ENCODE measurements around the gene LRRC4C.
"Not testable (repeated sequence)": the region's sequence is repeated elsewhere in the genome, so short reads cannot be mapped to it uniquely, and the experiment has no call there.

LRRC4C gene

GRCh38 chr11:41010361-41011050 lies 448.9 kb downstream of the LRRC4C start:
- DNase-seq = no peak

- no peak for DNase-seq
Observed at GRCh38 chr11:41005986-41006385, 453.5 kb downstream of the LRRC4C start.

GRCh38 chr11:41003339-41004282 lies 455.8 kb downstream of the LRRC4C start:
- DNase-seq = no peak

- DNase-seq = no peak
Observed at GRCh38 chr11:40998920-40999319, 460.5 kb downstream of the LRRC4C start.

- DNase-seq = no peak
Observed at GRCh38 chr11:40987776-40988435, 471.5 kb downstream of the LRRC4C start.

- DNase-seq = no peak
Observed at GRCh38 chr11:40986320-40986719, 473.1 kb downstream of the LRRC4C start.

- DNase-seq = no peak
Observed at GRCh38 chr11:40975076-40975475, 484.4 kb downstream of the LRRC4C start.

GRCh38 chr11:40974186-40974795 lies 485.2 kb downstream of the LRRC4C start:
- DNase-seq = no peak

- DNase-seq = no peak
Observed at GRCh38 chr11:40958707-40959106, 500.7 kb downstream of the LRRC4C start.

GRCh38 chr11:40952479-40952878 lies 507.0 kb downstream of the LRRC4C start:
- DNase-seq = no peak

- DNase-seq = no peak
Observed at GRCh38 chr11:40938002-40938401, 521.5 kb downstream of the LRRC4C start.

- no peak for DNase-seq
Observed at GRCh38 chr11:40924915-40925314, 534.5 kb downstream of the LRRC4C start.

GRCh38 chr11:40921246-40921645 lies 538.2 kb downstream of the LRRC4C start:
- no peak for DNase-seq

- DNase-seq = not testable (repeated sequence)
Observed at GRCh38 chr11:40910774-40911173, 548.7 kb downstream of the LRRC4C start.

- no peak for DNase-seq
Observed at GRCh38 chr11:40894501-40894900, 565.0 kb downstream of the LRRC4C start.

GRCh38 chr11:40885250-40885954 lies 574.0 kb downstream of the LRRC4C start:
- no peak for DNase-seq

GRCh38 chr11:40882301-40882700 lies 577.2 kb downstream of the LRRC4C start:
- no peak for DNase-seq

GRCh38 chr11:40879911-40880310 lies 579.5 kb downstream of the LRRC4C start:
- DNase-seq = no peak

GRCh38 chr11:40877981-40878380 lies 581.5 kb downstream of the LRRC4C start:
- no peak for DNase-seq

GRCh38 chr11:40877256-40877655 lies 582.2 kb downstream of the LRRC4C start:
- DNase-seq = no peak

- DNase-seq = no peak
Observed at GRCh38 chr11:40867991-40868632, 591.3 kb downstream of the LRRC4C start.

- DNase-seq = not testable (repeated sequence)
Observed at GRCh38 chr11:40857754-40858153, 601.7 kb downstream of the LRRC4C start.

Data from NCI-H1092 (cell line).